NCI-H146 (cell line): Measurements from ENCODE around the gene CDC42EP3.

Source experiments
- DNase-seq: peaks from one replicate; lab custom pipeline; 2025; lab: John Stamatoyannopoulos, UW

Gene CDC42EP3

GRCh38 chr2:37618326-37618725 lies 53.1 kb downstream of the CDC42EP3 start:
- DNase-seq, result peak; percentile 67

- peak; percentile 86 for DNase-seq
Observed at GRCh38 chr2:37617119-37617892, 54.1 kb downstream of the CDC42EP3 start.

GRCh38 chr2:37616677-37617005 lies 54.8 kb downstream of the CDC42EP3 start:
- no peak for DNase-seq

GRCh38 chr2:37615804-37616676 lies 55.4 kb downstream of the CDC42EP3 start:
- peak; percentile 26 for DNase-seq

- no peak for DNase-seq
Observed at GRCh38 chr2:37614061-37614738, 57.2 kb downstream of the CDC42EP3 start.

- DNase-seq, result no peak
Observed at GRCh38 chr2:37612382-37612781, 59.1 kb downstream of the CDC42EP3 start.

- no peak for DNase-seq
Observed at GRCh38 chr2:37610638-37611289, 60.7 kb downstream of the CDC42EP3 start.

- no peak for DNase-seq
Observed at GRCh38 chr2:37609782-37610181, 61.7 kb downstream of the CDC42EP3 start.

GRCh38 chr2:37604716-37605115 lies 66.7 kb downstream of the CDC42EP3 start:
- no peak for DNase-seq

GRCh38 chr2:37602702-37603101 lies 68.7 kb downstream of the CDC42EP3 start:
- no peak for DNase-seq

GRCh38 chr2:37602040-37602439 lies 69.4 kb downstream of the CDC42EP3 start:
- no peak for DNase-seq

GRCh38 chr2:37601569-37601968 lies 69.9 kb downstream of the CDC42EP3 start:
- DNase-seq, result no peak

GRCh38 chr2:37600735-37601134 lies 70.7 kb downstream of the CDC42EP3 start:
- no peak for DNase-seq

GRCh38 chr2:37599688-37600525 lies 71.5 kb downstream of the CDC42EP3 start:
- DNase-seq, result no peak

GRCh38 chr2:37593694-37594093 lies 77.7 kb downstream of the CDC42EP3 start:
- DNase-seq, result no peak

- DNase-seq, result no peak
Observed at GRCh38 chr2:37593024-37593423, 78.4 kb downstream of the CDC42EP3 start.
